Stimulated activated CD8-positive, alpha-beta memory T cell treated with anti-CD3 and anti-CD28 coated beads, Interleukin-12 subunit alpha, Interleukin-12 subunit beta, amount 100 ng/mL, for 24 hours (primary cell): ENCODE data around the gene HYI.
"Not testable (repeated sequence)": the region's sequence is repeated elsewhere in the genome, so short reads cannot be mapped to it uniquely, and the experiment has no call there.

Source experiments
- DNase-seq: peaks from one replicate; pipeline ENCODE4 v3.0.0-alpha.2; 2020; ENCODE audit errors: extremely low read depth

Gene HYI

GRCh38 chr1:43464681-43465504 is 11.2 kb upstream of the HYI start:
- DNase-seq: no peak

DNA sequence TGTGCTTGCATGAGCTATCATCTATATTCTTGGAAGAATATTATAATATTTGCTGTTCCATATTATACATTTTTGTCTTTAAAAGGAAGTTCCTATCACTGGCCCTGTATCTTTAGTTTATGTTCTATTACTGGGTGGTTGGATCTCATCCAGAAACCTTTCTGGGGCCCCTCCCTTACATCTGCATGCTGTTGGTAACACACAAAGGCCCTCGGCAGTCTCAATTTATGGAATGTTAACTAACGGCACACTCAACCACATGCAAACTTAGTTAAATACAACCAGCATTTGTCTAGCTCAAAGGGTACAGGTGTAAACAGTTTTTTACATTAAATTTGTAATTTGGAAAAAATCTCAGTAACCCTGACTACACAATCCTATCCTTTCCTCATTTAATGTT is 9.7 kb upstream of the HYI start:
- no peak for DNase-seq

- DNase-seq: no peak
These were observed 7.4 kb upstream of the HYI start for GRCh38 chr1:43460988-43461693.

DNA sequence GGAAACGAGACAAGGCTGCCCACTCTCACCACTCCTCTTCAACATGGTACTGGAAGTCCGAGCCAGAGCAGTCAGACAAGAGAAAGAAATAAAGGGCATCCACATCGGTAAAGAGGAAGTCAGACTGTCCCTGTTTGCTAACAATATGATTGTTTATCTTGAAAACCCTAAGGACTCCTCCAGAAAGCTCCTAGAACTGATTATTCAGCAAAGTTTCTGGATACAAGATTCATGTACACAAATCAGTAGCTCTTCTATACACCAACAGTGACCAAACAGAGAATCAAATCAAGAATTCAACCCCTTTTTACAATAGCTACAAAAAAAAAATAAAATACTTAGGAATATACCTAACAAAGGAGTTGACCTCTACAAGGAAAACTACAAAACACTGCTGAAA is 4.6 kb upstream of the HYI start:
- DNase-seq: not testable (repeated sequence)

- DNase-seq: no peak
These were observed 1.6 kb upstream of the HYI start for GRCh38 chr1:43455213-43455889.

GRCh38 chr1:43454270-43455011 is 710 bp upstream of the HYI start:
- DNase-seq: peak; percentile 15

- no peak for DNase-seq
These were observed 816 bp downstream of the HYI start for GRCh38 chr1:43452789-43453441.

- DNase-seq: no peak
These were observed 1.8 kb downstream of the HYI start for GRCh38 chr1:43451701-43452532.

DNA sequence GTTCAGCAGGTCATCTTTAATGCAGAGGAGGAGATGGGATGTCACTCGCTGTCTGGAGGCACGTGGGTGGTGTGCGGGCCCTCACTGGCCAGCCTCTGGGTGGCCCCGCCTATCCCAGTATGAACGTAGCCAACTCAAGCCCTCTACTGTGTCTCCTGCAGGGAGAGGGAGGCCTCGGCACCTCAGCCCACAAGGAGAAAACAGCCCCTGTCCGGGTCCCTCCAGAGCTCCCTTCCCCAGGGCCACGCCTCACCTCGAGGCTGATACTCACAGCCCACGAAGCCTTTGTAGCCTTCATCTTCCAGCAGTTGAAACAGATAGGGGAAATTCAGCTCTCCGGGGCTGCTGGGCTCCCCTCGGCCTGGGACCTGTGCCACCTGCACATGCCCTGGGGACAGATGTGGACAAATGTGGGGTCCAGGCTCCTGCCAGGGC is 2.6 kb downstream of the HYI start:
- DNase-seq: no peak

- DNase-seq: no peak
These were observed 3.3 kb downstream of the HYI start for GRCh38 chr1:43450251-43450941.

DNA sequence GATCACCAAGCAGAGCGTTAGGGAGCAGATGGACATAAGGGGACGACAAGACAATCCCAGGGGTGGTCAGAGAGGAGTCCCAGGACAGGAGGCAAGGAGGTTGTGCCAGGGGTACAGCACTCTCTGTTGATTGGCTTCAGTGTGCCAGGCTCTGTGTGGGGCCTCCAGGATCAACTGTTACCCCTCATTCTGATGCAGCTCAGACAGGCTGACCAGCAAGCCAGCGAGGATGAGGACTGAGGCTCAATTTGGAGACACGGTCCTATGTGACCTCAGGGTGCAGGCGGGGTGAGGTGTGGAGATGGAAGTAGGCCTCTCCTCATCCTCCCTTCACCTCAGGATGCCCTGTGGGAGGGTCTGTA is 4.0 kb downstream of the HYI start:
- DNase-seq: no peak

GRCh38 chr1:43448955-43449707 is 4.6 kb downstream of the HYI start:
- no peak for DNase-seq

- no peak for DNase-seq
These were observed 5.6 kb downstream of the HYI start for GRCh38 chr1:43447891-43448708.

DNA sequence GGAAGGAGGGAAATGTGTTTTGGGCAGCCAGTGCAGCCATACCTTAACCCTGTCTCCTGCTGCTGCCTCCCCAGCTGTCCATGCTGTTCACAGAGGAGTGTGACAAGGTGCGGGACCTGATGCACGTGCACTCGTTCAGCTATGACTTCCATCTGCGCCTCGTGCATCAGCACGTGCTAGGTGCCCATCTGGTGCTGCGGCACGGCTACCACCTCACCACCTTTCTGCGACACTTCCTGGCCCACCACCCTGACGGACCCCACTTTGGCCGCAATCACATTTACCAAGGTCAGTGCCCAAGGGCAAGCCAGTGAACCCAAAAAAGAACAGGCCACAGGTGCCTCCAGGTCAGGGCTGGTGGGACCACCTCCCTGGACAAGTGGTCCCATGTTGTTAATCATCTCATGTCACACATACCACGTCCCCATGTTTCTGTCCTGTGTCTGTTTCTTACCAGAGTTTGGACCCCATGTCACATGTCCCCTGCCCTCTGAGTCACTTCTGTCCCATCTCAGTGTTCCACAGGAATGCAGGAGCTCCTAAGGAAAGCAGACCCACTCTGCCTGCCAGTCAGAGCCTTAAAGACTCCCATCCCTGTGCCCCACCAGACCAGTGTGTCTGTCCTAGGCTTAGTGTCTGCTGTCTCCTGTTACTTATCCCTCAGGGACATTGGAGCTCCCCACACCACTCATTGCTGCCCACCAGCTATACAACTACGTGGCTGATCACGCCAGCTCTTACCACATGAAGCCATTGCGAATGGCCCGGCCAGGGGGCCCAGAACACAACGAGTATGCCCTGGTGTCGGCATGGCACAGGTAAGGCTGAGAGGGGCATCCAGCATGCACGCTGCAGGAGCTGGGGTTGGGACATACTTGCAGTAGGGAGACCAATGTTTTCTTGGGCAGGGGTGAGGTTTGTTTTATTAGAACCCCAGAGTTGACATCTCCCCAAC is 6.6 kb downstream of the HYI start:
- no peak for DNase-seq

- no peak for DNase-seq
These were observed 7.4 kb downstream of the HYI start for GRCh38 chr1:43446388-43446740.

DNA sequence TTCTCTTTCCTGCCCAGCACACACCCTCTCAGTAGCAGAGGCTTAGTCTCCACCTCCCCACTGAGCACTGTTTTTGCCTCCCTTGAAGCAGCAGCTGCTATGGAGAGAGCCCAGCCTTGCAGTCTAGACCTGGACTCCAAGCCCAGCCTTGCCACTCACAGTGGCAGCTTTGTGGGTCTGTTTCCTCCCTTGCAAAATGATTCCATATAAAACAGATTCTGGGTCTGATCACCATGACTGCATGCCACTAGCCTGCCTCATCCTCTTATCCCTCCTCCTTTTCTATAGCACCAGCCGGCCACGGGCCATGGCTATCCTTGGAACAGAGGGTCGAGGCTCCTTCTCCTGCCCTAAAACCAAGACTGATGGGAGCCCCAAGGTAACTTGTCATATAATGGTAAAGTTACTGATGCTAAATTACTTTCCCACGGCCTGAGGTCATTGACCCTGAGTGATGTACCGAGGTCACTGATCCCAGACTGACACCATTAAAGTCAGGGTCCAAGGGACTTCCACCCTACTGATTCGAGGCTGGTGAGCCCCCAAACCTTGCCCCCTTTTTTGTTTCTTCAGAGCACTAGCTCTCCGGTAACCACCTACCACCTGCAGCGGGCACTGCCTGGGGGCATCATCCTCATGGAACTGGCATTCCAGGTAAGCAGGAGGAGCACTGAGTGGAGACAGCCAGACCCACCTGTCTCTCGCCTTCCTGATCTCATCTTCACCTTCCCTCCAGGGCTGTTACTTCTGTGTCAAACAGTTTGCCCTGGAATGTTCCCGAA is 7.9 kb downstream of the HYI start:
- DNase-seq: no peak

DNA sequence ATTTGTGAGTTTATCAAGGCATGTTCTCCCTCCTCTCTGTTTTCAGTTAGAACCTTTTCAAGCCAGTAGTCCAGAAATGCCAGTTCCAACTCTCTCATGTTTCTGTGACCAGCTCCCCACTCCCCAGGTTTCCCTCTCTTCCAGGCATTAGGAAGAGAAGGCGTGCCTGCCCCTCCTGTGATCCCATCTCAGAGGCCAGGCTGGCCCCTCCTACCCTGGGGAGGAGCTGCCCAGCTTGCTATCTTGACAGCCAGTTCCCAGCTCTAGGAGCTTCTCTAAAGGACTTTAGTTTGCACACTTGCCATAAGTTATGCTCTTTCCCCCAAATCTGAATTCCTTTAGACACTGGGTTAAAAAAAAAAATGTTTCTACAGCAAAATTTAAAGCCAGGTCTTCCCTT is 8.9 kb downstream of the HYI start:
- no peak for DNase-seq
